Measurements from ENCODE around the gene PLEKHA3. TPM values are rescaled to one million over a fixed set of nuclear protein-coding genes. Genes with fewer than 3 reads are reported as not detected.
A peak's percentile ranks its signal among the peaks of the same experiment; 100 is the strongest.

Gene PLEKHA3
- total and polyA plus RNA-seq, 7 donors = 1.8 to 22.5 (median 13.0) TPM

- Histone ChIP-seq H3K9me3 (no peaks in the 10 kb centered on the region), H3K36me3 (peaks cover 0 to 38% (median 13%) of the 10 kb centered on the region in 4 donors), H3K27me3 (no peaks in the 10 kb centered on the region), H3K4me3 (peak overlapping the region; percentile 88 to 94 (median 93)), H3K4me1 (peaks cover 0 to 39% (median 33%) of the 10 kb centered on the region in 4 donors), H3K27ac (peak overlapping the region; percentile 97 to 98 (median 98))
- intact Hi-C loops (cut with DNase I) = loop anchor here (2.0 kb wide), 1 partner anchor 73 kb away; no protein-coding TSS in a partner anchor
- WGBS, 2 donors = 4 to 8% methylated on average over 18 of the region's 18 CpGs
- TF ChIP-seq EP300 (IDR thresholded peaks at IDR 0.05) (no peak), POLR2A (IDR thresholded peaks at IDR 0.05) (no peak), POLR2AphosphoS5 (IDR thresholded peaks at IDR 0.05) (no peak), CTCF (IDR thresholded peaks at IDR 0.05) (no peak)
- DNase-seq = no peak
Measured at GRCh38 chr2:178449700-178450523, 30.3 kb upstream of the PLEKHA3 start.

- WGBS, 2 donors = 0% methylated on average over 25 of the region's 25 CpGs
- Histone ChIP-seq H3K4me3 (peak overlapping the region; percentile 88 to 94 (median 93)), H3K27me3 (no peaks in the 10 kb centered on the region), H3K36me3 (peaks cover 0 to 32% (median 10%) of the 10 kb centered on the region in 4 donors), H3K9me3 (no peaks in the 10 kb centered on the region), H3K27ac (peak overlapping the region; percentile 97 to 98 (median 98)), H3K4me1 (peaks cover 0 to 39% (median 33%) of the 10 kb centered on the region in 4 donors)
- peak; percentile 81 for DNase-seq
- intact Hi-C loops (cut with DNase I) = loop anchor here (2.0 kb wide), 1 partner anchor 72 kb away; no protein-coding TSS in a partner anchor
- no peak for TF ChIP-seq POLR2AphosphoS5 (IDR thresholded peaks at IDR 0.05)
- no peak for TF ChIP-seq POLR2A (IDR thresholded peaks at IDR 0.05)
- TF ChIP-seq CTCF (IDR thresholded peaks at IDR 0.05) = no peak
- TF ChIP-seq EP300 (IDR thresholded peaks at IDR 0.05) = no peak
Measured at GRCh38 chr2:178450524-178450773, 29.8 kb upstream of the PLEKHA3 start.

GRCh38 chr2:178450774-178451525 is 29.3 kb upstream of the PLEKHA3 start, which contains the start of the genes PJVK and PRKRA:
Gene PJVK (plus strand): TSS chr2:178451378. CDS start chr2:178453410, 2,032 bp downstream.
Gene PRKRA (minus strand): TSS chr2:178451175. CDS start chr2:178451030, 145 bp downstream.
- 1% methylated on average over 76 of the region's 76 CpGs for WGBS, 2 donors
- peak within 1 kb of the TSS; percentile 97 to 98 (median 98) for H3K27ac ChIP-seq
- H3K27me3 ChIP-seq = no peaks in the 10 kb centered on the region
- H3K4me3 ChIP-seq = peak within 1 kb of the TSS; percentile 88 to 94 (median 93)
- peak; percentile 99 for DNase-seq
- peak; percentile 81 to 87 for TF ChIP-seq POLR2A (IDR thresholded peaks at IDR 0.05)
- TF ChIP-seq CTCF (IDR thresholded peaks at IDR 0.05) = no peak
- peak; percentile 96 to 98 (median 98) for TF ChIP-seq POLR2AphosphoS5 (IDR thresholded peaks at IDR 0.05)
- TF ChIP-seq EP300 (IDR thresholded peaks at IDR 0.05) = peak in 2 of 4 donors; percentile 29 to 36
- intact Hi-C loops (cut with DNase I) = loop anchor here (1.0 to 2.0 kb wide), 2 partner anchors 27 to 72 kb away; partner anchors contain the start of gene FKBP7
- no peaks in the 10 kb centered on the region for H3K9me3 ChIP-seq
- peaks cover 0 to 27% (median 5%) of the 10 kb centered on the region in 4 donors for H3K36me3 ChIP-seq
- peaks cover 0 to 39% (median 33%) of the 10 kb centered on the region in 4 donors for H3K4me1 ChIP-seq

- Histone ChIP-seq H3K36me3 (peaks cover 0 to 16% (median 2%) of the 10 kb centered on the region in 4 donors), H3K27ac (peak overlapping the region; percentile 97 to 98 (median 98)), H3K4me1 (peaks cover 0 to 39% (median 33%) of the 10 kb centered on the region in 4 donors), H3K4me3 (peak overlapping the region in 2 of 4 donors; percentile 88 to 93), H3K9me3 (no peaks in the 10 kb centered on the region), H3K27me3 (no peaks in the 10 kb centered on the region)
- intact Hi-C loops (cut with DNase I) = no loop called here
- WGBS, 2 donors = 95 to 97% methylated on average over 2 of the region's 2 CpGs
- no peak for DNase-seq
- TF ChIP-seq EP300 (IDR thresholded peaks at IDR 0.05) (no peak), POLR2A (IDR thresholded peaks at IDR 0.05) (no peak), POLR2AphosphoS5 (IDR thresholded peaks at IDR 0.05) (no peak), CTCF (IDR thresholded peaks at IDR 0.05) (no peak)
Measured at GRCh38 chr2:178452334-178452733, 27.9 kb upstream of the PLEKHA3 start.
